ENCODE data around the gene HPS6.
"Not testable (repeated sequence)": the region's sequence is repeated elsewhere in the genome, so short reads cannot be mapped to it uniquely, and the experiment has no call there.

HPS6 gene

DNA sequence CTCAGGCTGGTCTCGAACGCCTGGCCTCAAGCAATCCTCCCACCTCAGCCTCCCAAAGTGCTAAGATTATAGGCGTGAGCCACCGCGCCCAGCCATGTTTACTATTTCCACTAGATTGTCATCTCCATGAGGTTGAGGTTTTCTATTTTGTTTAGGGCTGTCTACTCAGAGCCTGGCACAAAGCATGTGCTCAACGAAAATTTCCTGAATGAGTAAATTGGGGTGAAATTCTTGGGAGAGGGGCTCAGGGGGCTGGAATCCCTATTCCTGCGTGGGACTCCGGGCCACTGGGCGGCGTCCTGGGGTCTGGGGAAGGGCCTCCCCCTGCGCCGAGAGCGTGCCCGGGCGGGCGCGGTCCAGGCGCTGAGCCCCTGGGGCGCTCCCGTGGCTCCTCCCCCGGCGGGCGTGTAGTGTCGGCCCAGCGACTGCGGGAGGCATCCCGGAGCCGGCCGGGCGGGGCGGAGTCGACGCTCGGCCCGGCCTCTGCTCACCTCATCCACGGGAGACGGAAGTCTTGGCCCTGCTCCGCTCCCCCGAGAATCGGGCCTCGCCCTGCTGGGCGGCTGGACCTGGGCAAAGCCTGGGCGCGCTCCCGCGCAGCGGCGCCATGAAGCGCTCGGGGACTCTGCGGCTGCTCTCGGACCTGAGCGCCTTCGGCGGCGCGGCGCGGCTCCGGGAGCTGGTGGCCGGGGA, at the start of gene HPS6:
Gene HPS6 (plus strand): TSS at position 482 of the 693 bp plus-strand sequence. CDS start 126 bp downstream, at position 608.
- peak in 13 of 14 donors; percentile 30 to 82 (median 66) for DNase-seq

DNA sequence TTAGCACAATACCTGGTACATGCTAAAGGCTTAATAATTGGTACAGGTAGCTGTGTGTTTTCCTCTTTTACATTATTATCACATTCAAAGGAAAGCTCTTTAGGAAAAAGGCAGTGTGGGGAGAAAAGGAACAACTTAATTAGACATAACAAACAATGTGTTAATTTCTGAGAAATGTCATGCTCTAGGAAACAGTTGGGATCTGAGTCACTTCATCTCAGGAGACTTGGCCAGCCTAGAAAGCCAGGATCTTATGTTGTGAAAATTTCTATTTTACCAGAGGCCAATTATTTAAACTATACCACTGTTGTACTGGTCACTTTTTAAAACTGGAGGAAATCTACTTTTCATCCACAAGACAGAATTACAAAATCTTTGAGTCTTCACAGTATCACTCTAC, 48.7 kb upstream of the HPS6 start:
- DNase-seq, result no peak

DNA sequence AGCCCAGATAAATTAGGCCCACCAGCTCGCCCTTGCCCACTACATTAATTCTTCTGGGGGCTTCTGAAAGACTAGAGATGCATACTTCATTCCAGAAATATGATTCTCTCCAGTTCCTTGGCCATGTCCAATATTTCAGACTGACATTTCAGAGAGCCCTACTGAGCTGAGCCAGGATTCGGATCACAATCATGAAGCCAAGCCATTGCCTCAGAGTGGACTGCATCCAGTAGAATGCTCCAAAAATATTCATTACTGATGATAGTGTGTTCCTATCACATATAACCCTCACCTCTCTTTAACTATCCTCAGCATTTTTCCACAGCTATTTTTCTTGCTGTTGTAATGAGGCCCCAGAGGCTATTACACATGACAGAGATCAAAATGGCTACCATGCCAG, 47.9 kb upstream of the HPS6 start:
- no peak for DNase-seq

DNA sequence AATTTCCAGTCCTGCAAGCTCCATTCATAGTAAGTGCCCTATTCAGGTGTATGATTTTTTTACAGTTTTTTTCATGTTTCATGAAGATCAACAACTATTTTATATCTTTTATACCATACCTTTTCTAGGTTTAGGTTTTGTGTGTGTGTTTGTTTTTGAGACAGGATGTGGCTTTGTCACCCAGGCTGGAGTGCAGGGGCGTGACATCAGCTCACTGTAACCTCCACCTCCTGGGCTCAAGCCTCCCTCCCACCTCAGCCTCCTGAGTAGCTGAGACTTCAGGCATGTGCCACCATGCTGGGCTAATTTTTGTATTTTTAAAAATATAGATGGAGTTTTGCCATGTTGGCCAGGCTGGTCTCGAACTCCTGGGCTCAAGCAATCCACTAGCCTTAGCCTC, 44.2 kb upstream of the HPS6 start:
- no peak for DNase-seq

DNA sequence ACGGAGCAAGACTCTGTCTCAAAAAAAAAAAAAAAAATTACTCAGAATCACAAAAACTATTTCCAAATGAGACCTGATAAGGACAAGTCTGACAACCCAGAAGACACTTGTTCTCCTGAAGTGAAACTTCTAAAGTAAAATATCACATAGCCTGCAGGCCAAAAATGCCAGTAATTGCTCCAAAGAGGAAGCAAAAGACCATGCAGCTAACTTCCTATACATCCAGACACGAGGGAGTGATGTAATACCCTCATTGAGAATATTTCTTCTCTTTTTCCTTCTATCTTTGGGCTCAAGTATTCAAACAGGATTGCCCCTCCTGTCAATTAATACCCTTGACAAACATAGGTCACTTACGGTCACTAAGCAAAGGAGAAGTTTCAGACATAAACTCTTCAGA, 40.4 kb upstream of the HPS6 start:
- no peak for DNase-seq

DNA sequence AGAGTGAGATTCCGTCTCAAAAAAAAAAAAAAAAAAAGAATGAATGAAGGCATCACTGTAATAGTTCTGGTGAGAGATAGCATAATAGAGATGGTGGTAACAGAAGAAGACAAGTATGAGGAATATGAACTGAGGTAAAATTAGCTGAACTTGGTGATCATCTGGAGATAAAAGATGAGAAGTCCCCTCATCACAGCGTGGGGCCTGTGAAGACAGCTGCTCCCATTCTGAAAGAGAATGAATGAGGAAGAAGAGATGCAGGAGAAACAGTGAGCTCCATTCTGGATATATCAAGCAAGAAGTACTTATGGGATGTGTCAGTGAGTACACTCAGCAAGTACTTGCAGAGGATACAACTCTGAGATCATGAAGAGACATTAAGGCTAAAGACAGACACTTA, 37.9 kb upstream of the HPS6 start:
- no peak for DNase-seq

DNA sequence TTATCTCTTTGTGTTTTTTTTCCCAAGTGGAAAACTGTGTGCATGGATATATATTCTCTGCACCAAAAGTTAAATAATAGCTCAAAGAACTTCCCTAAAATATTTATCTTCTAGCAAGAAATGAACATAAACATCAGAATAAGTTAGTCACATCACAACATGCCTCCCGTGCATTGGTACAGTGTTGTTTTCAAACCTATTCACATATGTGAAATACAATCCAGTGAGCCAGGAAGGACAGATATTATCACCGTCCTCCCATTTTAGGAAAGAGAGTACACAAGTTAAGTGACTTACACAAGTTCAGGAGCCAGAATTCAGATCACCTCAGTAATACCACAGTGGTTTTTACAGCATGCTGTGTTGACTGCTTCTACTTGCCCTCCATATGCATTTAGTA, 31.4 kb upstream of the HPS6 start:
- no peak for DNase-seq

DNA sequence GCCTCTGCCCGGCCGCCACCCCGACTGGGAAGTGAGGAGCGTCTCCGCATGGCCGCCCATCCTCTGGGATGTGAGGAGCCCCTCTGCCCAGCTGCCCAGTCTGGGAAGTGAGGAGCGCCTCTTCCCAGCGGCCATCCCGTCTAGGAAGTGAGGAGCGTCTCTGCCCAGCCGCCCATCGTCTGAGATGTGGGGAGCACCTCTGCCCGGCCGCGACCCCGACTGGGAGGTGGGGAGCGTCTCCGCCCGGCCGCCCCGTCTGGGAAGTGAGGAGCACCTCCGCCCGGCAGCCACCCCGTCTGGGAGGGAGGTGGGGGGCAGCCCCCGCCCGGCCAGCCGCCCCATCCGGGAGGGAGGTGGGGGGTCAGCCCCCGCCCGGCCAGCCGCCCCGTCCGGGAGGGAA, 29.3 kb upstream of the HPS6 start:
- not testable (repeated sequence) for DNase-seq

DNA sequence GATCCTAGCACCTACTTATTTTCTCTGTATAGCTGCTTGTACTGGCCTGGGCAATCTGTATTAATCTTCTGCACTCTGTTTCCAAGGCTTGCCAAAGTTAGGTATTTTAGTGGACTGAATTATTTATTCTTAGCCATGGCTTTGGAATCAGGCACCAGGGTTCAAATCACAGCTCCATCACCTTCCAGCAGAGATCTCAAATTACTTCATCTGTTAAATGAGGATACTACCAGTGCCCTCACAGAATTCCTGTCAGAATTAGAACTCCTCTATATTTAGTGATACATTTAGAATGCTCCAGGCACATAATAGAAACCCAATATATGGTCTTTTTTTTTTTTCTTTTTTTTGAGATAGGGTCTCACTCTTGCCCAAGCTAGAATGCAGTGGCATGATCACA, 26.7 kb upstream of the HPS6 start:
- no peak for DNase-seq

DNA sequence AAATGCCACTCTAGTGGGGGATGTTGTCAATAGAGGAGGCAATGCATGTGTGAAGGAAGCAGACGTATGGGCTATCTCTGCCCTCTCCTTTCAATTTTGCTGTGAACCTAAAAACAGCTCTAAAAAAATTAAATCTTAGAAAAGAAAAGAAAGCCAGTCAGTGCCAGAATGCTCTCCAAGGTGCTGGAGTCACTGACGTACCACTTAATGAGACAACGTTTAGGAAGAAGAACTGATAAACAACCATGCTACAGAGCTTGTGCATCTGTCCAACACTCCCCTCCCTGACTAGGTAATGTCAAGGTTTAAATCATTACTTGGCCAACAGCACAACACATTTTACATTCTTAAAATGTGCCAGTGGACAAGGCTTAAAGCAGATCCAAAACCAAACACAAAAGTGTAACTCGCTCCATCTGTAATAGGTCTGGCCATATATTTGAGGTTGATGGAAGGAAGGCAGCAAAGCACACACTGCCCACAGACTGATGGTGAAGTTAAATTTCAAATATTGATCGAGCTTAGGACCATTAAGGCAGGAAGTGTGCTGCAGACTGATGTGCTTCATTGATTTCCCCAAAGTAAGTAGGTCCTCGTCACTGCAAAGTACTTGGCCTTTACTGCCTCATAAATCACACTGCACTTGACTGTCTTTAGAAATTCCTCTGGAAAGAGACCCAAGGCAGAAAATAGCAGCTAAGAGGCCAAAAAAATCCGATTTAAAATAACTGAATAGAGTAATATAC, 24.7 kb upstream of the HPS6 start:
- no peak for DNase-seq

DNA sequence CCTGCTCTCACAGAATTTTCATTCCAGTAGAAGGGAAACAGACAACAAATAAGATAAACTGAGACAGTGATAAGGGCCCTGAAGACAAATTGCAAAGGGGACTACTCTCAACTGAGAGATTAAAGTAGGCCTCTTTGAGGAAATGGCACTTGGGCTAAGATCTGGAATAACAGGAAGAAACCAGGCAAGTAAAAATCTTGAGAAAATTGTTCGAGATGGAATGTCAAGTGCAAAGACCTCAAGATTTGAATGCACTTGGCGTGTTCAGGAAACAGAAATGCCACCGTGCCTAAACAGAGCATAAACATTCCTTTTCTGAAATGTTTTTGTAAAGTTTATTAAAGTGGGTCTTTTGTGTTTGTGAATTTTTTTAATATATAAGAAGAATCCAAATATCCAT, 19.9 kb upstream of the HPS6 start:
- DNase-seq, result no peak

DNA sequence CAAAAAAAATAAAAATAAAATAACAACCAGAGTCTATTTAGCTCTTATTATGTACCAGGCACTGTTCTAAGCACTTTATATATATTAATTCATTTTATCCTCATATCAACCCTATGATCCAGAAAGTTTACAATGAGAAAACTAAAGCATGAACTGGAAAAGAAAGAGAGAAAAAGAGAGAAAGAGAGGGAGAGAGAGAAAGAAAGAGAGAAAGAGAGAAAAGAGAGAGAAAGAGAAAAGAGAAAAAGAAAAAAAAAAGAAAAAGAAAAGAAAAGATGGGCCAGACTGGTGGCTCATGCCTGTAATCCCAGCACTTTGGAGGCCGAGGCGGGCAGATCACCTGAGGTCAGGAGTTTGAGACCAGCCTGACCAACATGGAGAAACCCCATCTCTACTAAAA, 19.1 kb upstream of the HPS6 start:
- no peak for DNase-seq

DNA sequence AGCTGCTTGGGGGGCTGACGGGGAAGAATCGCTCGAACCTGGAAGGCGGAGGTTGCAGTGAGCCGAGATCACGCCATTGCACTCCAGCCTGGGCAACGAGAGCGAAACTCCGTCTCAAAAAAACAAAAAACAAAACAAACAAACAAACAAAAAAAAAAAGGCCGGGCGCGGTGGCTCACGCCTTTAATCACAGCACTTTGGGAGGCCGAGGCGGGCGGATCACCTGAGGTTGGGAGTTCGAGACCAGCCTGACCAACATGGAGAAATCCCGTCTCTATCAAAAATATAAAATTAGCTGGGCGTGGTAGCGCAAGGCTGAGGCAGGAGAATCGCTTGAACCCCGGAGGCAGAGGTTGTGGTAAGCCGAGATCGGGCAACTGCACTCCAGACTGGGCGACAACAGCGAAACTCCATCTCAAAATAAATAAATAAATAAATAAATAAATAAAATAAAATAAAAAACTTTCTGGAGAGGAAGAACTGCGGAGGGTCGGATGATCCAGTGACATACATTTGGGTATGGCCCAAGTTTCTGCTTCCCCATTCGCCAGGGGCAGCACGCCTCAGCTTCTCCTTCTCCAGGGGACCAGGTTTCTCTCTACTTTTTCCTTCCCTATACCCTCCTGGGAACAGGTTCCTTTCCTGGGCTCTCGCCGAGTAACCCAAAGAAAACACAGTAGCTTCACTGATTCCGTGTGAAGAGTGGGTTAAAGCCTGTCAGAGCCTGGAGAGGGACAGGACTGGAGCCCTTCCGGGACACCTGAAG, 10.1 kb upstream of the HPS6 start:
- peak in 2 of 14 donors; percentile 46 to 51 for DNase-seq

DNA sequence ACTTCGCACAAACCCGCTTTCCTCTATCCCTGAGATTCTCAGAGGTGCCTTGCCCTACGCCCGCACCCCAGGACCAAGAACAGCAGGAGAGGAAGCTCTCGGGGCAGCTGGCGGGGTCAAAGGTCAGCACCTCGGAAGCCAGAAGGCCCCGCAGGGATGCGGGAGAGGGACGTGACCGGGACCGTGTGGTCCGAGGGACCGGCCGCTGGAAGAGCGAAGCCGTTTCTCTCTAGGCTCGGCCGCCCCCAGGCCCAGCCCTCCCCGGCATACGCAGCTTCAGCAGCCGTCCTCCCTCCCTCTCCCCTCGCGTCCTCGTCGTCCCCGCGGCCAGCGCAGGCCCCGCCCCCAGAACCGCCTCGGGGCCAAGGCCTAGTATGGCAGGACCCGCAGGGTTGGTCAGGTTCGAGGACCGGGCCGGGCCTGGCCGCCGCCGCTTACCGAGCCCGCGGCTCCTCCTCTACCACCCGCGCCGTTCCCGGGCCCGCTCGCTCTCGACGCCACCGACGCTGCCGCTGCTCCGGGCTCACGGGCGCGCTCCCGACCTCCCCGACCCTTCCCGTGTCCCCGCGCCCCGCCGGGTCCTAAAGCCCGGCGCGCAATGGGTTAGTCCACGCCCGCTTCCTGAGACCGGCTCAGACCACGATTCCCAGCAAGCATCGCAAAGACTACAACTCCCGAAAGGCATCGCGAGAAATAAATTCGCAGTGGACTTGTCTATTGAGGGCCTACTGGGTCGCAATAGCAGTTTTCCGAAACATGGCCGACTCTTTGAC, 9.3 kb upstream of the HPS6 start, which contains the start of gene ARMH3:
Gene ARMH3 (minus strand): TSS at position 527 of the 773 bp plus-strand sequence. CDS start 16,059 bp downstream, outside the sequence.
- peak; percentile 61 to 97 (median 93) for DNase-seq

DNA sequence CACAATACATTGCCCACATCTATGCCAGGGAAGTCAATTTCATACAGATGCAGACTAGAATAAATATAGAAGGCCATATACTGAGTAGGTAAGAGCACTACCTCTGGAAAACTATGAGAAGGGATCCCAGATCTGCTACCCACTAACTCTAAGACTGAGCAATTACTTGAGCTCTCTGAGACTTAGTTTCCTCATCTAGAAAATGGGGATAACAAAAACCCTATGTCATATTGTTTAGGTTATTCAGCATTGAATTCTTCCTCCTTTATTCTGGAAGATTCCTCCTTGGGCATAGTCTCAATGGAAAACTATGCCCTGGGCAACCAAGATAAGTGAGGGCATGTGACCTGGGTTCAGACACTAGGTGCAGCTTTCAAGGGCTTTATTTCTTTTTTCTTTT, 5.2 kb upstream of the HPS6 start:
- no peak for DNase-seq

DNA sequence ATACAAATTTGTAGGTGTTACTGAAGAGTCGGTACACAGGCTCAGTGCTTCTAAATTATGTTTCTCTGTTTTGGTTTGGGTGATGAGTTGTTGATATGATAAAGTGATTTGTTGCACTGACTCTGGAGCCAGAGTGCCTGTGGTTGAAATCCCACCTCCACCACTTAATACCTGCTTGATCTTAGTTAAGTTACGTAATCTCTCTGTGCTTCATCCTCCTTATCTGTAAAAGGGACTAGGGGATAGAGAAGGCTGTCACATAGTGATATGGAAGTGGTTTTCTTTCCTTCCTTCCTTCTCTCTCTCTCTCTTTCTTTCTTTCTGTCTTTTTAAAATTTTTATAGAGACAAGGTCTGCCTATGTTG, 664 bp upstream of the HPS6 start:
- no peak for DNase-seq

DNA sequence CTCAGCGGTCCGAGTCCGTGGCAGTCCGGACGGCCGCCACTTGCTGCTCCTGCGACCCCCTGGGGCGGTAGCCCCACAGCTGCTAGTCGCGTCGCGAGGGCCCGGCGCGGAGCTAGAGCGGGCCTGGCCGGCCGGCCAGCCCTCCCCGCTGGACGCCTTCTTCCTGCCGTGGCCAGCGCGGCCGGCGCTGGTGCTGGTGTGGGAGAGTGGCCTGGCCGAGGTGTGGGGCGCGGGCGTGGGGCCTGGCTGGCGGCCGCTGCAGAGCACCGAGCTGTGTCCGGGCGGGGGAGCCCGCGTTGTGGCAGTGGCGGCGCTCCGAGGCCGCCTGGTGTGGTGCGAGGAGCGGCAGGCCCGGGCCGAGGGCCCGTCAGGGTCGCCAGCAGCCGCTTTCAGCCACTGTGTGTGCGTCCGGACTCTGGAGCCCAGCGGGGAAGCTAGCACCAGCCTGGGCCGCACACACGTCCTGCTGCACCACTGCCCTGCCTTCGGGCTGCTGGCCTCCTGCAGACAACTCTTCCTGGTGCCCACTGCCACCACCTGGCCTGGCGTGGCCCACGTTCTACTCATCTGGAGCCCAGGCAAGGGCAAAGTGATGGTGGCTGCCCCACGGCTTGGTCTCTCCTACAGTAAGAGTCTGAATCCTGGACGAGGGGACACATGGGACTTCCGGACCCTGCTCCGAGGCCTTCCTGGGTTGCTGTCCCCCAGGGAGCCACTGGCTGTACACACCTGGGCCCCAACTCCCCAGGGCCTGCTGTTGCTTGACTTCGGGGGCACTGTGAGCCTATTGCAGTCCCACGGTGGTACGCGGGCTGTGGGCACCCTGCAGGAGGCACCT, 631 bp downstream of the HPS6 start:
- peak in 4 of 14 donors; percentile 14 to 53 (median 40) for DNase-seq

DNA sequence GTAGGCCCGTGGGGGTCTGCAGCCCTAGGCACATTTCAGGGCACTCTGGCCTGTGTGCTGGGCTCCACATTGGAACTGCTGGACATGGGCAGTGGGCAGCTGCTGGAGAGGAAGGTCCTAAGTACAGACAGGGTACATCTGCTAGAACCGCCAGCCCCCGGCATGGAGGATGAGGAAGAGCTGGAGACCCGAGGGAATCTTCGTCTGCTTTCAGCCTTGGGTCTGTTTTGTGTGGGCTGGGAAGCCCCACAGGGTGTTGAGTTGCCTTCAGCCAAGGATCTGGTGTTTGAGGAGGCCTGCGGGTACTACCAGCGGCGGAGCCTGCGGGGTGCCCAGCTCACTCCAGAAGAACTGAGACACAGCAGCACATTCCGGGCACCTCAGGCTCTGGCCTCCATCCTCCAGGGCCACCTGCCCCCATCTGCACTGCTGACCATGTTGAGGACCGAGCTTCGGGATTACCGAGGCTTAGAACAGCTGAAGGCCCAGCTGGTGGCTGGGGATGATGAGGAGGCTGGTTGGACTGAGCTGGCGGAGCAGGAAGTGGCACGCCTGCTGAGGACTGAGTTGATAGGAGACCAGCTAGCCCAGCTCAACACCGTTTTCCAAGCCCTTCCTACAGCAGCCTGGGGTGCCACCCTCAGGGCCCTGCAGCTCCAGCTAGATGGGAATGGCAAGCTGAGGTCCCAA, 1.4 kb downstream of the HPS6 start:
- no peak for DNase-seq

DNA sequence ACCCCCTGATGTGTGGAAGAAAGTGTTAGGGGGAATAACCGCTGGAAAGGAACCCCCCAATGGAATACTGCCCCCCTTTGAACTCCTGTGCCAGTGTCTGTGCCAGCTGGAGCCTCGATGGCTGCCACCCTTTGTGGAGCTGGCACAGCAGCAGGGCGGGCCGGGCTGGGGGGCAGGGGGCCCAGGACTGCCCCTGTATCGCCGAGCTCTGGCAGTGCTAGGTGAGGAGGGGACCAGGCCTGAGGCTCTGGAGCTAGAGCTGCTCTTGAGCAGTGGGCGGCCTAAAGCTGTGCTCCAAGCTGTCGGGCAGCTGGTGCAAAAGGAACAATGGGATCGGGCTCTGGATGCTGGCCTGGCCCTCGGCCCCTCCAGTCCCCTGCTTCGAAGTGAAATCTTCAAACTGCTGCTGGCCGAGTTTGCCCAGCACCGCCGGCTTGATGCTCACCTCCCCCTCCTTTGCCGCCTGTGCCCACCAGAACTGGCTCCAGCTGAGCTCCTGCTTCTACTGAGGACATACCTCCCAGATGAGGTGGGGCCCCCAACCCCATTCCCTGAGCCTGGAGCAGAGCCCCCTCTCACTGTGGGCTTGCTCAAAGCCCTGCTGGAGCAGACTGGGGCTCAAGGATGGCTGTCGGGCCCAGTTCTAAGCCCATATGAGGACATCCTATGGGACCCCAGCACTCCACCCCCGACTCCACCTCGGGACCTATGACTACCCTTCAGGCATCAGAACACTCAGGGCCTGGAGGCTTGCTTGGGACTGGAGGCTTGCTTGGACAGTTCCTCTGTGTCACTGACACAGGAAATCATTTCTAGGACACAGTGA, 2.2 kb downstream of the HPS6 start:
- no peak for DNase-seq

DNA sequence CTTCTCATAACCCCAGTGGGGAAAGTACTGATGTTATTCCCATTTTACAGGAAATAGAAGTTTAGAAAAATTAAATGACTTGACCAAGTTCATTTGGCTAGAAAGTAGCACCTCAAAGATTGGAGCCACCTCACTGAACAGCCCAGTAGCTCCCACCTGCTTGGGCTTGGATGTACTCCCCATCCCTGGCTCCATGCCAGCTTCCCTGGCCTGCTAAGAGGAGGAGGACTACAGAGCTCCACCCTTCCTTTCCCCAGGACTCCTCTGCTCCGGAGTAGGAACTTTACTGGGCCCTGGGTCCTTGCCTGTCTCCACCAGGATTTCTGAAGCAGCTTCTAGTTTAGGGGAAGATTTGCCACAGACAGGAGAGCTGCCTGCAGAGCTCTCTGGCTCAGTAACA, 3.1 kb downstream of the HPS6 start:
- no peak for DNase-seq

Measured in C1 segment of cervical spinal cord (tissue), 14 donors.